ENCODE results near the gene FES.
"Not testable (repeated sequence)": the region's sequence is repeated elsewhere in the genome, so short reads cannot be mapped to it uniquely, and the experiment has no call there.

The FES gene

DNA sequence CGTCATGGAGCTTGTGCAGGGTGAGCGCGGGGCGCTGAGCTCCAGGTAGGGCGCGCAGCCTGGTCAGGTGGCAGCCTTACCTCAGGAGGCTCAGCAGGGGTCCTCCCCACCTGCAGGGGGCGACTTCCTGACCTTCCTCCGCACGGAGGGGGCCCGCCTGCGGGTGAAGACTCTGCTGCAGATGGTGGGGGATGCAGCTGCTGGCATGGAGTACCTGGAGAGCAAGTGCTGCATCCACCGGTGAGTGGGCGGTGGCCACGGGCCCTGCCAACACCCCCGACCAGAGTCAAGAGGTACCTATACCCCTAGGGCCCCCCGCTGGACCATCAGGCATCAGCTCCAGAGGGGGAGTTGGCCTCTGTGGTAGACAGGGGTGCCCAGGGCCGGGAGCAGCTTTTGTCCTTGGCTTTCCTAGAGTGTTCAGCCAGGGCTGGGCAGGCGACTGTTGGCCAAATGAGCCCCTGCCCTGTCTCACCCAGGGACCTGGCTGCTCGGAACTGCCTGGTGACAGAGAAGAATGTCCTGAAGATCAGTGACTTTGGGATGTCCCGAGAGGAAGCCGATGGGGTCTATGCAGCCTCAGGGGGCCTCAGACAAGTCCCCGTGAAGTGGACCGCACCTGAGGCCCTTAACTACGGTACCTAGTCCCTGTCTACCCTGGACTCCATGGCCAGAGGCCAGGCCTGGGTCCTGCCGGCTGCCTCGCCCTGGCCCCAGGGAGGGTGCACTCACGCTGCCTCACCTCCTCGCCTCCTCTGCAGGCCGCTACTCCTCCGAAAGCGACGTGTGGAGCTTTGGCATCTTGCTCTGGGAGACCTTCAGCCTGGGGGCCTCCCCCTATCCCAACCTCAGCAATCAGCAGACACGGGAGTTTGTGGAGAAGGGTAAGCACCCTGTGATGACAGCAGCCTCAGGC lies 9.1 kb downstream of the FES start:
- DNase-seq, result no peak

DNA sequence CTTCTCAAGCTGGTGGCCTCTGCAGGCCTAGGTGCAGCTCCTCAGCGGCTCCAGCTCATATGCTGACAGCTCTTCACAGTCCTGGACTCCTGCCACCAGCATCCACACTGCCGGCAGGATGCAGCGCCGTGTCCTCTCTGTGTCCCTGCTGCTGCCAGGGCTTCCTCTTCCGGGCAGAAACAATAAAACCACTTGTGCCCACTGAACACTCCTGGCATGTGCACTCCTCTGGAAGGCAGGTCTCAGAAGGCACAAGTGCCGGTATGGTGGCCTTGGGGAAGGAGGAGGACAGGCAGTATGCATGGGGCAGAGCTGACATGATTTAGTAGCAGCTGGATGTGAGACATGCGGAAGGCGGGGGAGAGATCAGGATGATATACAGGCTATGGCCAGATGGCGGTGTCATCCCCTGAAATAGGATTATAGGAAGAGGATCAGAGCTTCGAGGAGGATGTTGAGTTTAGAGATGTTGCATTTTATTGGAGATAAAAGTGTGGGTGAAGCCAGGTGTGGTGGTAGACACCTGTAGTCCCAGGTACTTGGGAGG lies 11.3 kb downstream of the FES start:
- peak; percentile 51 for DNase-seq

DNA sequence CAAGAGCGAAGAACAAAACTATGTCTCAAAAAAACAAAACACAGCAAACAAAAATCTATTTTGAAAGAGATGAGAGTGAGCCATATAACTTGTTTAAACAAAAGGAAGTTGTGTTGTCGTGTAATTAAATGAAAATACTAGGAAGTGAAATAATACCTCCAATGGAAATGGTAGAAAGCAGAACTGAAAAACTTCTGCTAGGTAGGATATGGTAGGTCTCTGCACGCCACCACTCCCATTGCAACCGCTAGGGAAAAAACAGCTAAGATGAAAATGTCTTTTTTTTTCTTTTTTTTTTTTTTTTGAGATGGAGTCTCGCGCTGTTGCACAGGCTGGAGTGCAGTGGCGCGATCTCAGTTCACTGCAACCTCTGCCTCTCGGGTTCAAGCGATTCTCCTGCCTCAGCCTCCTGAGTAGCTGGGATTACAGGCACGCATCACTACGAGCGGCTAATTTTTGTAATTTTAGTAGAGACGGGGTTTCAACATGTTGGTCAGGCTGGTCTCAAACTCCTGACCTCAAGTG lies 12.9 kb downstream of the FES start:
- not testable (repeated sequence) for DNase-seq

DNA sequence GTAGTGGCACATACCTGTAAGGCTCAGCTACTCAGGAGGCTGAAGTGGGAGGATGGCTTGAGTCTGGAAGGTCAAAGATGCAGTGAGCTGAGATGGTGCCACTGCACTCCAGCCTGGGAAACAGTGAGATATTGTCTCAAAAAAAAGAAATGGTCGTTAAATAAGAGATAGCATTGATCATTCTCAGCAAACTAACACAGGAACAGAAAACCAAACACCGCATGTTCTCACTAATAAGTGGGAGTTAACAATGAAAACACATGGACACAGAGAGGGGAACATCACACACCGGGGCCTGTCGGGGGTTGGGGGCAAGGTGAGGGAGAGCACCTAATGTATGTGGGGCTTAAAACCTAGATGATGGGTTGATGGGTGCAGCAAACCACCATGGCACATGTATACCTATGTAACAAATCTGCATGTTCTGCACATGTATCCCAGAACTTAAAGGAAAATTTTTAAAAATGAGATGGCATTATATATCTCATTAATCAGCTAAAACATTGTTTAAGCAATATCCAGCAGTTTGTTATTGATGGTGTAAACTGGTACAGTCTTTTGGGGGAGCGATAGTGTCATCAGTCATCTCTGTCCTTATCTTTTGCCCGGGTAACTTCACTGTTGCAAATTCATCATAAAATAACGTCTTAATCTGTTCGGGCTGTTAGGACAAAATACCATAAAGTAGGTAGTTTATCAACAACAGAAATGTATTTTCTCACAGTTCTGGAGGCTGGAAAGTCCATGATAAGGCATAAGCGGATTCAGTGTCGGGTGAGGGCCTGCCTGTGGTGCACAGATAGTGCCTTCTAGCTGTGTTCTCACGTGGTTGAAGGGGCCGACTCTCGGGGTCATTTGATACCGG lies 17.1 kb downstream of the FES start:
- no peak for DNase-seq

DNA sequence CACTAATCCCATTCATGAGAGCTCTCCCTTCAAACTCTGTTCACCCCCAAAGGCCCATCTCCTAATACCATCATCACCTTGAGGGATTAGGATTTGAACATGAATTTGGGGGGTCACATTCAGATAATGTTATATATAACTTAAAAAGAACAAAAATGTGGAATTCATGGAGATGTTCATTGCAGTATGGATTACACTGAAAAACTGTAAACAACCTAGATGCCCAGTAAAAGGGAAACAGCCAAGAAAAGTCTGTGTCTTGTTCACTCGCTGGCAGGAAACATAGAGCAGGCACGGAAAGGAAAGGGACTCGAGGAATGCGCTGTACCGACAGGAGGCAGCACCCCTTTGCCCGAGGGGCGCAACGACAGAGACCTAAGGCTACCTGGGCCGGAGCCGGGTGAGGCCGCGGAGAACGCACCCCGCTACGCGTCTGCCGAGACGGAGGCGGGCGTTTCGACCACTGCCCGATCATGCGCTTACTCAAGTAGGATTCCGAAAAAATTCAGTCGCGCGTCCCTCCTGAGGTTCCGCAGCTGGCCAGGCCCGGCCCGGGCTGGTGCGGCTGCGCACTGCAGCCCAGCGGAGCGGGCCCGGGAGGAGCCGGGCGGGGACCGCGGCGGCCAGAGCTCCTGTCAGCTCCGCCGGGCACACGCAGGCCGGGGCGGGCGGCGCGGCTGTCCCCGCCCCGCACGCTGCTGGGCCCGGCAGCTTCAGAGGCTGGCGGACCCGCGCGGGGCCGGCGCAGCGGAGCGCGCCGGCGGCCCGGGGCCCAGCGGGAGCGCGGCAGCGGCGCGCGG lies 17.9 kb downstream of the FES start:
- DNase-seq, result peak; percentile 33

DNA sequence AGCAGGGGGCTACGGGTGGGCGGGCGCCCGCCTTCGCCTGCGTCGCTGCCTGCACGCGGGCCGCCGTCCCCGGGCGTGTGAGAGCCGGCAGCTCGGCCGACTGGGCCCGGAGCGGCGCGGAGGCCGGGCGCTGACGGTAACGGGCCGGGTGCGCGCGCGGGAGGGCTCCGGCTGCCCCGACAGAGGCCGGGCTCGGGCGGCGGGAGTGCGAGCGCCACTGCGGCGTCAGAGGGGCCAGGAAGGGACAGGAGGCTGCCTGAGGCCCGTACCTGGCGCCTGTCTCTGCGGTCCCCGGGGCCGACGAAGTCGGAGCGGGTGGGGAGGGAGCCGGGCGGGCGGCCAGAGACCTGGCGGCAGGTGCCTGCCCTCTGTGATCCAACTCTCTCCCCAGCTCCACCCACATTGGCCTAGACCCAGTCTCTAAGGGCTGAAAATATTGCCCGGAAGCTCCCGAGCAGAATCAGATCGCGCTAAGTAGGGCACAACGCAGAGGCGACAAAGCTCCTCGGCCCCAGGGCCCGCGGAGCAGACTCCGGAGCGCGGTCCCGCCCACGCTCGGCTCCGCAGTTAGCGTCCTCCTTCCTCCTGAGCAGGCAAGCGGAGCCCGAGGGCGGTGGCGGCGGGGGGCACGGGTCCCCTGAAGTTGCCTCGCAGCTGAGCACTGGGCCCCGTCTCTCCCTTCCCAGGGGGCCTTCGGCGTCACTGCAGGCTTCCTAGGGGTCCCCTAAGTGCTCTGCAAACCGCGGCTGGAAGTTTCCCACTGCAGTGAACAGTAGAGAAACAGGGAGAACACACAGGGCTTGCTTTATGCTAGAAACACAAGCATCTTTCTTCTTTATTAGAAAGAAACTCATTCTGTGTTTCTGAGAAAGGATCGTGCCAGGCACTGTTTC lies 18.8 kb downstream of the FES start, which contains the start of gene MAN2A2:
MAN2A2 (plus strand) TSS at position 463 of the 893 bp plus-strand sequence. CDS start 906 bp downstream, outside the sequence.
- DNase-seq, result peak; percentile 18

DNA sequence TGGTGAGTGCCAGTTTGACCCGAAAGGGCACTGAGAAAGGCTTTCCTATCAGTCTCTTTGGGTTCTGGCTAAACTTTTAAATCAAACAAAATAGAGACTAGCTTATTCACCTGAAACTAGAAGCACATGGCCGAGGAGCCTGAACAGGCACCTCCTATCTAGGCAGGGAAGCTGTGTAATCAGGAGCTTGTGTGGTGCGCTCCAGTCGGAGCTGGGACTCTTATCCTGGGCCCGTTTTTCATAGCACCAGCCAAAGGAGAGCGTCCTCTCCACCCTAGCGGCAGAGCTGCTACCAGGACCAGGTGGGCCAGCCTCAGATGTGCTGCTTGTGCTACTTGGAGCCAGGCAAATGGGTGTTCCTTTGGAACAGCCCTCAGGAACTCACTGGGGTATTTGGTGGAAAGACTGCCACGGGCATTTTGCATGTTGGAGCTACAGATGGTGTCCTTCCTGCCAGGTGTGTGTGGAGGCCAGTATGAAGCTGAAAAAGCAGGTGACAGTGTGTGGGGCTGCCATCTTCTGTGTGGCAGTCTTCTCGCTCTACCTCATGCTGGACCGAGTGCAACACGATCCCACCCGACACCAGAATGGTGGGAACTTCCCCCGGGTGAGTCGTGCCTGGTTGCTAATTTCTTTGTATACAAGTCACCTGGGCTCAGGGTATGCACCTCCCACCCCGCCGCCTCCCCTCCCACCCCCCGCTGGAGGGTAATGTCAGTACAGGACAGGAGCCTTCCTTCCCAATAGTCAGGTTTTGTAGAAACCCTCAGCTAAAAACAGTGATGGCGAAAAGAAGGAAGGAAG lies 19.6 kb downstream of the FES start:
- DNase-seq, result no peak

DNA sequence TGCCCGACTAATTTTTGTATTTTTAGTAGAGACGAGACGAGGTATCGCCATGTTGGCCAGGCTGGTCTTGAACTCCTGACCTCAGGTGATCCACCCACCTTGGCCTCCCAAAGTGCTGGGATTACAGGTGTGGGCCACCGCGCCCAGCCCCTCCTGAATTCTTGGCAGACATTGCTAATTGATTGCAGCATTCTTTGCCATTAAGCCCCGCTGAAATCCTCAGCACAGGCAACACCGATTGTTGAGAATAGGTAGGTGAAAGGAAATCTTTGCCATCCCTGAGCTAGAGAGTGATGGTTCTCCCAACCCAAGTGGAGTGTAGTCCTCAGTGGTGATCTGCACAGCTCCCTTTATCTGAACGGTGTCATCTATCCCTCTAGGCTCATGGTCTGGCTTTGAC lies 20.4 kb downstream of the FES start:
- no peak for DNase-seq

DNA sequence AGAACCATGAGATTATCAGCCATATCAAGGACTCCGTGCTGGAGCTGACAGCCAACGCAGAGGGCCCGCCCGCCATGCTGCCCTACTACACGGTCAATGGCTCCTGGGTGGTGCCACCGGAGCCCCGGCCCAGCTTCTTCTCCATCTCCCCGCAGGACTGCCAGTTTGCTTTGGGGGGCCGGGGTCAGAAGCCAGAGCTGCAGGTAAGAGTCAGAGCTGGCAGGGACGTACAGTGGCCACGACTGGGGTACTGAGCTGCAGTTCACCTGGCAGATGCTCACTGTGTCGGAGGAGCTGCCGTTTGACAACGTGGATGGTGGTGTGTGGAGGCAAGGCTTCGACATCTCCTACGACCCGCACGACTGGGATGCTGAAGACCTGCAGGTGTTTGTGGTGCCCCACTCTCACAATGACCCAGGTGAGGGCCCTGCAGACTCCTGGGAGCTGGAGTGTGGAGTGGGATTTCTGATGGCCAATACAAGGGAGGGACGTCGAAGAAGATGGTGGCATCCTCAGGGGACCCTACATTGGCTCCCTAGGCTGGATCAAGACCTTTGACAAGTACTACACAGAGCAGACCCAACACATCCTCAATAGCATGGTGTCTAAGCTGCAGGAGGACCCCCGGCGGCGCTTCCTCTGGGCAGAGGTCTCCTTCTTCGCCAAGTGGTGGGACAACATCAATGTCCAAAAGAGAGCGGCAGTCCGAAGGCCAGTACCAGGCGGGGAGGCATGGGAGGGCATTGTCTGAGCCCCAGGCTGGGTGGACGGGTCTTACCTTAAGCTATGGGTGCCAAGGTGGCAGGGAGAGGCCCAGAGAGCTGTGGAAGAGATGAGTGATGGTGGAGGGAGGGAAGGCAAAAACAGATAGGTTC lies 21.2 kb downstream of the FES start:
- DNase-seq, result no peak

DNA sequence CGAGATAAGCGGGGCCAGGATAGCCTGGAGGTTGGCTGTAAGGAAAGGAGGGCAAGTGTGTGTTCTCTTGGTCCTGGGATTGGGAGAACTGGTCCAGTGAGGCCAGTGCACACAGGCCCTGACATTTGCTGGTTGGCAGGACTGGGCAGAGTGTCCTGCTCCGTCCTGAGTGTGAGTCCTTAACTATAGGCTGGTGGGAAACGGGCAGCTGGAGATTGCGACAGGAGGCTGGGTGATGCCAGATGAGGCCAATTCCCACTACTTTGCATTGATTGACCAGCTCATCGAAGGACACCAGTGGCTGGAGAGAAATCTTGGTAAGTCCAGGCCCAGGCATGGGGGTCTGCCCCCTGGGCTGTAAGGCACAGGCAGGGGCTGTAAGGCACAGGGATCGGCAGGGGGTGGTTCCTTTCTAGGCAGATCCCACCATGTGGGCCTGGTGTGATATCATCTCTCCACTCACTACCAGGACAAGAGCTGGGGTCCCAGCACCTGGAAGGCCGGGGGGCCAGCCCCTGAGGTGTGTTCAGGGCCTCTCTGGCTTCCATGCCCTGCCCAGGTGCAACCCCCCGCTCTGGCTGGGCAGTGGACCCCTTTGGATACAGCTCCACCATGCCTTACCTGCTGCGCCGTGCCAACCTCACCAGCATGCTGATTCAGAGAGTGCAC lies 22.0 kb downstream of the FES start:
- no peak for DNase-seq

DNA sequence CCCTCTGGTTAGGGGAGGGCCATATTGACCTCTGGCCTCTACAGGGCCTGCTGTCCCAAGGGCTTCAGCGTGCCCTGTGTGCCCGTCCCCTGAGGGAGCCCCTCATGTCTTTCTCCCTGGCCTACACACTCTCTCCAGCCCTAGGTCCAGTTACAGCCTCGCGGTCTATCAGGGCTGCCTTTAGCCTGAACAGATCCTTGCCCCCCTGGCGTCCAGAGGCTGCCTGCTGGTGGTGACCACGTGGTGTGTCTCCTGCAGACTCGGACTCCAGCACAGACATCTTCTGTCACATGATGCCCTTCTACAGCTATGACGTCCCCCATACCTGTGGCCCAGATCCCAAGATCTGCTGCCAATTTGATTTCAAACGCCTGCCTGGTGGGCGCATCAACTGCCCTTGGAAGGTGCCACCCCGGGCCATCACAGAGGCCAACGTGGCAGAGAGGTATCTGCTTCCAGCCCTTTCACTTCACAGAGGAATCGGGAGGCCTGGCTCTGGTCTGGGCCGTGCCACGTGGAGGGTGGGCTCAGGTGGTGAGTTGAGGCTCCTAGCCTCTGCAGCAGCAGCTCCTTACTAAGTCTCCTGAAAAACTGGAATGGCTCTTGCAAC lies 22.9 kb downstream of the FES start:
- no peak for DNase-seq

DNA sequence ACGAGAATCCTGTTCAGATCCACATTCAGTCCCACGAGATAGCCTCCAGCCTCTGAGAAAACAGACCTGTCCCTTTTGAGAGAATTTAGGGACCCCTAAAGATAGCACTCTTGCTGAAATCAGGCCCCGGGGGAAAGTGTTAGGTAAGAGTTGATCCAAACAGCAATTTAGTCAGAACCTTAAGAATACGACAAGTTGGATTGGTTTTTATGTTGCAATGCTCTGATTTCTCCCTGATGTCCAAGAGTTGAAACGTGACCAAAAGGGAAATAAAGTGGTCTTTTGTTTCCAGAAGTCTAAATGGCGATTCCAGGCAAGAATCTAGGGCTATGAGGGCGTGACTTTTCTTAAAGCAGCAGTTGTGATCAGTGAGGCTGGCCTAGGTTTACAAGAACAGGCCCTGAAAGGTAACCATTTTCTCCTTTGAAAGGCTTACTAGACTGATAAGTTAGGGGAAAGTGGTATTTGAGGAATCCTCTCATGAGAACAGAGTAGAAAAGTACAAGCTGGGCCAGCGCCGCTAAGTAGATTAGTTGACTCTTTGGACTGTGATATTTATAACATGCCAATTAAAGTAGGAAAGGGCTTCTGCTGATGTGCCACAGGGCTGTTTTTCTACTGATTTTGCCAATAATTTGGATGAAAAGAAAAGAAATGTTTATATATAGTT lies 23.7 kb downstream of the FES start:
- DNase-seq, result no peak

DNA sequence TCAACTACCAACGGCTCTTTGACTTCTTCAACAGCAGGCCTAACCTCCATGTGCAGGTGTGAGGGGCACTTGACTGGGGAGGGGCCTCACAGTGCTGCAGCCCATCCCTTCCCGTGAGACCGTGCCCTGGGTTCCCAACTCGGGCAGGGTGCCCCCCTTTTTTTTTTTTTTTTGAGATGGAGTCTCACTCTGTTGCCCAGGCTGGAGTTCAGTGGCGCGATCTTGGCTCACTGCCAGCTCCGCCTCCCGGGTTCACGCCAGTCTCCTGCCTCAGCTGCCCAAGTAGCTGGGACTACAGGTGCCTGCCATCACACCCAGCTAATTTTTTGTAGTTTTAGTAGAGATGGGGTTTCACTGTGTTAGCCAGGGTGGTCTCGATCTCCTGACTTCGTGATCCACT lies 25.1 kb downstream of the FES start:
- DNase-seq, result not testable (repeated sequence)

DNA sequence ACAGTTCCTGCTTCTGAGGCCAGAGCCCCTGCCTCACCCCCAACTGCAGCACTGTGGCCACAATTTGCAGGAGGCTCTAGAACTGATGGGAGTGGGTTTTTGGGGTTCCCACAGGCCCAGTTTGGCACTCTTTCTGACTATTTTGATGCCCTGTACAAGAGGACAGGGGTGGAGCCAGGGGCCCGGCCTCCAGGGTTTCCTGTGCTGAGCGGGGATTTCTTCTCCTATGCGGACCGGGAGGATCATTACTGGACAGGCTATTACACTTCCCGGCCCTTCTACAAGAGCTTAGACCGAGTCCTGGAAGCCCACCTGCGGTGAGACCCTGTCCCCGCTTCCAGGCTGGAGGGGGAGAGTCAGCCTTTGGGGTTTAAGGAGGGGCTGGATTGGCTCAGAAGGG lies 25.7 kb downstream of the FES start:
- DNase-seq, result no peak

DNA sequence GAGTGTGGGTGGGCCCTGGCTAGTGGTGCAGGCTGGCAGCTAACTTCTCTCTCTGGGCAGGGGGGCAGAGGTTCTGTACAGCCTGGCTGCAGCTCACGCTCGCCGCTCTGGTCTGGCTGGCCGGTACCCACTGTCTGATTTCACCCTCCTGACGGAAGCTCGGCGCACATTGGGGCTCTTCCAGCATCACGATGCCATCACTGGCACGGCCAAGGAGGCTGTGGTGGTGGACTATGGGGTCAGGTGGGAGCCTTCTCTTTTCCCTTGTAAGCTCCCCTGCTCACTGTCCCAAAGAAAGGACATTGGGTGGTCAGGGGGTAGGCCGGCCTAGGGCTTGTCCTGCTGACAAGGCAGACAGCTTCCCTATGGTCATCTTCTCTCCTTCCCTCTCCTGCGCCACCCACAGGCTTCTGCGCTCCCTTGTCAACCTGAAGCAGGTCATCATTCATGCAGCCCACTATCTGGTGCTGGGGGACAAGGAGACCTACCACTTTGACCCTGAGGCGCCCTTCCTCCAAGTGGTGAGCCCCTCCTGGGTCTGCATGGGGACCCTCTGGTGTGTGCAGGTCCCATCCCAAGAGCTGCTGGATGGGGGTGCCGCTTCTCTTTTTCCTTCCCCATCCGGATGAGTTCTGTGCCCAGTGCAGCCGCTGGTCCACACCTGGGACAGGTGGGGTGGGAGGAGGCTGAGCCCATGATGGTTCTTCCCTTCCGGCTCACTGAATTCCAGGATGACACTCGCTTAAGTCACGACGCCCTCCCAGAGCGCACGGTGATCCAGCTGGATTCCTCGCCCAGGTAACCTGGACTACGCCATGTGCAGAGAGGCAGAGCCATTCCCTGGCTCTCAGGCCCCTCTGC lies 26.4 kb downstream of the FES start:
- no peak for DNase-seq

DNA sequence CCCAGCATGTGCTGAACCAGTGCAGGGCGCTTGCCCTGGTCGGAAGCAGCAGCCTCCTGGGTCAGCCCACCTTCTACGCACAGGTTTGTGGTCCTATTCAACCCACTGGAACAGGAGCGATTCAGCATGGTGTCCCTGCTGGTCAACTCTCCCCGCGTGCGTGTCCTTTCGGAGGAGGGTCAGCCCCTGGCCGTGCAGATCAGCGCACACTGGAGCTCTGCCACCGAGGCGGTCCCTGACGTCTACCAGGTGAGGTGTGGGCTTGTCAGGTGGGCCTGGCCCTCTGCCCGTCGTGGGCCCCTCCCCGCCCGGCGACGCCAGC lies 27.0 kb downstream of the FES start:
- DNase-seq, result no peak

Measured in NCI-H1092 (cell line).